ENCODE results near the gene MALAT1.

DNA sequence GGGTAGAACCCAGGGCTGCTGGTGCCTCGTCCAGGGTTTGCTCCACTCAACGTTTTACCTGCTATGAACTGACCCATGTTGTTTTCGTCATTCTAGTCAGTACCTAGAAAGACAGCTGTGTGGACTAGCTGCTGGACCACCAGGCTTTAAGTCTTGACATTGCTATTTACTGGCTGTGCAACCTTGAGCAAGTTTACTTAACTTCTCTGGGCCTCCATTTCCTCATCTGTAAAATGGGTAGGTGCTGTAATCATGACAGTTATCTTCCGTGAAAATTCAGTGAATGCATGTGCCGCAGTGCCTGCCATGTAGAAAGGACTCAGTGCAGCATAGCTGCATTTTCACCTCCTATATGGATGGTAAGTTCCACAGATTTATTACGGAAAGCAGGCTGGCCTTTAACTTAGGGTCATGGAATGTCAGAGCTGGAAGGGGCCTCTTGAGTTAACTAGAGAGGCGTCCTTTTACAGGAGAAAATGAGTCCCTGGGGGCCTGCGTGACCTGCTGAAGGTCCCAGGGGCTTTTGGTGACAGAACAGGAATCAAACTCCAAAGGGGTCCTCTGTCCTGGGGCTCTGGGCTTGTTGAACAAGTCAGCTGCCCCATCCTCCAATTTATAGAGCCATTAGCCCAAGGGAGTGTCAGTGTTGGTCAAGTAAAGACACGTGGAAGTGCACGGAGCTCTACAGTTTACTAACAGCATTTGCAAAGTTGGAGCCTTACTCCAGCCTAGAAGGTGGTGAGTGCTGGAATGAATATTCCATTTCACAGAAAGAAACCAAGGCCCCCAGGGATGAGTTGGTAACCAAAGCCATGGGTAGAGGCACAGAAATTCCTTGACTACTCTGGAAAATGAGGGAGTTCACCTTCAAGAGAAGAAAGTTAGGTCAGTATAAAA is 12.0 kb upstream of the MALAT1 start:
- TF ChIP-seq SP1 (IDR thresholded peaks at IDR 0.05), result no peak
- no peak for TF ChIP-seq BHLHE40 (IDR thresholded peaks at IDR 0.05; ENCODE audit: borderline replicate concordance)
- no peak for TF ChIP-seq ELF4 (IDR thresholded peaks at IDR 0.05)
- no peak for TF ChIP-seq LEF1 (IDR thresholded peaks at IDR 0.05; ENCODE audit: borderline replicate concordance)
- TF ChIP-seq FOXK2 (IDR thresholded peaks at IDR 0.05), result no peak
- TF ChIP-seq FOXM1 (IDR thresholded peaks at IDR 0.05; ENCODE audit: borderline replicate concordance), result no peak
- no peak for TF ChIP-seq CTBP1 (IDR thresholded peaks at IDR 0.05; ENCODE audit: borderline replicate concordance)
- TF ChIP-seq FOXA1 (IDR thresholded peaks at IDR 0.05), result no peak
- TF ChIP-seq ZNF384 (IDR thresholded peaks at IDR 0.05), result no peak
- TF ChIP-seq SUZ12 (IDR thresholded peaks at IDR 0.05), result no peak
- TF ChIP-seq HDGF (IDR thresholded peaks at IDR 0.05; ENCODE audit: borderline replicate concordance), result no peak
